ENCODE measurements around the gene FGF12.

The FGF12 gene

GRCh38 chr3:192239956-192240355, 487.4 kb downstream of the FGF12 start:
- no peak overlapping the region for H3K4me3 ChIP-seq (replicated peaks; ENCODE audit: low read depth, low read length)
- no peak for DNase-seq (ENCODE audit: low read depth)
- TF ChIP-seq, protein P1, sequence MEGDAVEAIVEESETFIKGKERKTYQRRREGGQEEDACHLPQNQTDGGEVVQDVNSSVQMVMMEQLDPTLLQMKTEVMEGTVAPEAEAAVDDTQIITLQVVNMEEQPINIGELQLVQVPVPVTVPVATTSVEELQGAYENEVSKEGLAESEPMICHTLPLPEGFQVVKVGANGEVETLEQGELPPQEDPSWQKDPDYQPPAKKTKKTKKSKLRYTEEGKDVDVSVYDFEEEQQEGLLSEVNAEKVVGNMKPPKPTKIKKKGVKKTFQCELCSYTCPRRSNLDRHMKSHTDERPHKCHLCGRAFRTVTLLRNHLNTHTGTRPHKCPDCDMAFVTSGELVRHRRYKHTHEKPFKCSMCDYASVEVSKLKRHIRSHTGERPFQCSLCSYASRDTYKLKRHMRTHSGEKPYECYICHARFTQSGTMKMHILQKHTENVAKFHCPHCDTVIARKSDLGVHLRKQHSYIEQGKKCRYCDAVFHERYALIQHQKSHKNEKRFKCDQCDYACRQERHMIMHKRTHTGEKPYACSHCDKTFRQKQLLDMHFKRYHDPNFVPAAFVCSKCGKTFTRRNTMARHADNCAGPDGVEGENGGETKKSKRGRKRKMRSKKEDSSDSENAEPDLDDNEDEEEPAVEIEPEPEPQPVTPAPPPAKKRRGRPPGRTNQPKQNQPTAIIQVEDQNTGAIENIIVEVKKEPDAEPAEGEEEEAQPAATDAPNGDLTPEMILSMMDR (IDR thresholded peaks at IDR 0.05; ENCODE audit: low read length, missing control alignments): no peak

DNA sequence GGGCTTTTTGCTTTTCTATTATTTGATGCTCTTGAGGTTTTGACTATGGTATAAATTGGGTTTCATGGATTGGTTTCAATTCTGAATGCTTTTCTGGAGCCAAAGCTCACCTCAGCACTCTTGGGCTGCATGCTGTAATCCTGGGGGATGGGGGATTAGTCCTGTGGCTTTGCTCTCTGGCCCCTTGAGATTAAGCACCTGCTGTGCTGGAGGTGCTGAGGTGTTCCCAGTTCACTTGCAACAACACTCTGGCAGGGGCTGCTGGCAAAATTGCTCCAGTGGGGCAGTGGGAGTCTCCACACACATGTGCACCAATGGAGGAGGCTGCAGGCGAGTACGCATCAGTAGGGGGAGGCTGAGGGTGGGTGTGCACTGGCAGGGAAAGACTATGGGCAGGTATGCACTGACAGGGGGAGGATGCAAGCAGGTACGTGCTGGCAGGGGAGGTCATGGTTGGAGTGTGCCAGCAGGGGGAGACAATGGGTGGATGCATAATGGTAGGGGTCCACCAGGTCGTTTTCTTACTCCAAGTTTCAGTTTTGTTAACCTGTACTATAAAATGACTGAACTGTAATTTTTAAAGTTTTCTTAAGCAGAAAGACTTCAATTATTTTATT, 489.2 kb downstream of the FGF12 start:
- TF ChIP-seq, protein P1 (IDR thresholded peaks at IDR 0.05; ENCODE audit: low read length, missing control alignments): no peak
- H3K4me3 ChIP-seq (replicated peaks; ENCODE audit: low read depth, low read length): no peak overlapping the region
- no peak for DNase-seq (ENCODE audit: low read depth)

DNA sequence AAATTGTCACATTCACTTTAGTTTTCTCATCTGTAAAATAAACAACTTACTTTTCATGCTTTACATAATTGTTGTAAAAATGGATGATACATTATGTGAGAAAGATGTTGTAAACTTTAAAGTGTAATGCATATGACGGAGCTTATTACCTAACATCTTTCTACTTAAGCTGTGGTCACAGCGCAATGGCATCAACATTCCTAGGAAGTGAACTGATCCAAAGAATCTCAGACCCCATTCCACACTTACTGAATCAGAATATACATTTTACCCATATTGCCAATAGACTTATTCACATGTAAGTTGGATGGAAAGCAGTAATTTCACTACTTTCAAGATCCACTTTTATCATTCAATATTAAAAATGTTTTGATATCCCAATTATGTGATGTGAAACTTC, 497.5 kb downstream of the FGF12 start:
- no peak for DNase-seq (ENCODE audit: low read depth)
- TF ChIP-seq, protein P1 (IDR thresholded peaks at IDR 0.05; ENCODE audit: low read length, missing control alignments): no peak
- no peak overlapping the region for H3K4me3 ChIP-seq (replicated peaks; ENCODE audit: low read depth, low read length)

DNA sequence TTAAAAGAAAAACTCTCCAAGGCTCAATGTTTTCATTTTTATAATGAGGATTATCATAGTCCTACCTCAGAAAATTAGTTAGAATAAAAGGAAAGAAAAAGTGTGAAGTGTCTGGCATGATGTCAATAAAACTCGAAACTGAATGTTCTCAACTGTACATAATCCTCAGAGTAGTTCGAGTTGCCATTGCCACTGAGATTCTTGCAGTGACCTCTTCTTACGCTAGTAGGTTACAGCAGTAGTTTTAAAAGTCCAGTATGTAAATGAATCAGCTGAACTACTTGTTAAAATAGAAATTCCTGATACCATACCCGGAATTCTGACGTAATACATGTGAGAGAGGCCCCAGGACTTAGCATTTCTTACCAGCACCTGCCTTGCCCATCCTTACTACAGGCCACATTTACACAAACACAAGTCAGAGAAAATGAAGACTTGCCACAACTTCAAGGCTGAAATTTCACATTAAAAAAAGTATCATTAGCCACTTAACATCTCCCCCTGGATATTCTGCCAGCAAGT, 502.6 kb downstream of the FGF12 start:
- TF ChIP-seq, protein P1 (IDR thresholded peaks at IDR 0.05; ENCODE audit: low read length, missing control alignments): no peak
- no peak for DNase-seq (ENCODE audit: low read depth)
- no peak overlapping the region for H3K4me3 ChIP-seq (replicated peaks; ENCODE audit: low read depth, low read length)

DNA sequence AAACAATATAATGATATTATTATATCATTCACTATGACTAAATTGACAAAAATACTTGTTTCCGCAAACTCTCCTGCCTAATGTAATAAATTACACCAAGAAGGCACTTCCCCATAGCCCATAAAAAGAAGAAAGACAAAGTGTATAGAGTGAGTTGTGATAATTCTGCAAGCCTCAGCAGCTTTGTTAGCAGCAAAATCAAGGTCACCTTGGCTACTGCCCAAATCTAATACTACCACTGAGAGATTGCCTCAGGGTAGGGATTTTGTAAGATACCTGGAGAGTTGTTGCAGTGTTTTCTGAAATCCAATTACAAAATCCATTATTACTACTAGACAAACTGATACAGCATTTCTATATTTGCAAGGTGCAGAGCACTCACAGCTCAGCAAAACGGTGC, 503.5 kb downstream of the FGF12 start:
- H3K4me3 ChIP-seq (replicated peaks; ENCODE audit: low read depth, low read length): no peak overlapping the region
- TF ChIP-seq, protein P1 (IDR thresholded peaks at IDR 0.05; ENCODE audit: low read length, missing control alignments): no peak
- DNase-seq (ENCODE audit: low read depth): no peak

GRCh38 chr3:192220915-192221314, 506.4 kb downstream of the FGF12 start:
- H3K4me3 ChIP-seq (replicated peaks; ENCODE audit: low read depth, low read length): no peak overlapping the region
- TF ChIP-seq, protein P1 (IDR thresholded peaks at IDR 0.05; ENCODE audit: low read length, missing control alignments): no peak
- no peak for DNase-seq (ENCODE audit: low read depth)

DNA sequence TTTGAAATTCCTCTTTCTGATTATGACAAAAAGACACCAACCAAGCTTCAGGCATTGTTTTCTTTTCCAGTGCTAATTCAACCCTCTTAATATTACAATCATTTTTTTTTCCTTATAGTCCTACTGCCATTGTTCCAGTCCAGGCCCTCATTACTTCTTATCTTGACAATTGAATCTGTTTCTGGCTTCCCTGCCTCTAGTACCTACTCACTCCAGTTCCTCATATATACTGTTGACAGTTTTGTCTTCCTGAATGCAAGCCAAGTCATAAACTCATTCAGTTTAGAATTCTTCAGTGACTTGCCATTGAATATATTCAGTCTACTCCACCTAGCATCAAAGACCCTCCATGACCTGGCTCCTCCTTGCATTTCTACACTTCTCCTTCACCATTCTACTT, 507.4 kb downstream of the FGF12 start:
- no peak for DNase-seq (ENCODE audit: low read depth)
- TF ChIP-seq, protein P1 (IDR thresholded peaks at IDR 0.05; ENCODE audit: low read length, missing control alignments): no peak
- no peak overlapping the region for H3K4me3 ChIP-seq (replicated peaks; ENCODE audit: low read depth, low read length)
